Lower leg skin (tissue), 3 donors: ENCODE measurements around the gene PRG3.

Experiments used
- CTCF ChIP-seq, 3 donors: fragments of 450-650 bp; IDR thresholded peaks; one replicate each; pipeline ENCODE4 v1.5.1; 2016; ENCODE audit warnings: antibody characterized with exemption in 3 of 3, mild to moderate bottlenecking in 3 of 3, moderate library complexity in 2 of 3
- POLR2A ChIP-seq, 2 donors: fragments of 450-650 bp; IDR thresholded peaks; one replicate each; pipeline ENCODE4 v1.6.1; 2016 to 2017; ENCODE audit warnings: antibody characterized with exemption in 2 of 2, mild to moderate bottlenecking in 1 of 2, moderate library complexity in 1 of 2

GRCh38 chr11:57395905-57396623, 15.1 kb upstream of the PRG3 start:
- no peak for TF ChIP-seq CTCF (IDR thresholded peaks at IDR 0.05)
- no peak for TF ChIP-seq POLR2A (IDR thresholded peaks at IDR 0.05)
